HUES6 (cell line): ENCODE data around the gene PORCN.
A peak's percentile ranks its signal among the peaks of the same experiment; 100 is the strongest.
"Not testable (repeated sequence)": the region's sequence is repeated elsewhere in the genome, so short reads cannot be mapped to it uniquely, and the experiment has no call there.

Source experiments
- H3K27ac ChIP-seq: 2 replicates; pipeline ENCODE4 v1.7.0; 2013; ENCODE audit warnings: low read depth, mild to moderate bottlenecking, low read length, inconsistent platforms
- H3K27me3 ChIP-seq: 2 replicates; pipeline ENCODE4 v1.6.1; 2013; ENCODE audit warnings: low read length; ENCODE audit not compliant: control insufficient read depth, insufficient read depth
- H3K36me3 ChIP-seq: 2 replicates; pipeline ENCODE4 v1.6.1; 2013; ENCODE audit warnings: low read length; ENCODE audit not compliant: control insufficient read depth, insufficient read depth
- H3K4me1 ChIP-seq: 2 replicates; pipeline ENCODE4 v1.6.1; 2013; ENCODE audit warnings: low read length; ENCODE audit not compliant: control insufficient read depth, insufficient read depth
- H3K4me3 ChIP-seq: 2 replicates; pipeline ENCODE4 v1.5.1; 2013; ENCODE audit warnings: low read depth, low read length
- H3K9ac ChIP-seq: one replicate; pipeline ENCODE4 v1.6.1; 2013; ENCODE audit warnings: mild to moderate bottlenecking, low read length
- H3K9me3 ChIP-seq: 2 replicates; pipeline ENCODE4 v1.6.1; 2013; ENCODE audit warnings: low read depth, low read length; ENCODE audit not compliant: control insufficient read depth, insufficient read depth

The PORCN gene

GRCh38 chrX:48539345-48540027 is 30.7 kb downstream of the PORCN start, which contains the start of gene TBC1D25:
TSS of gene TBC1D25 (plus strand) at chrX:48539714. CDS start at chrX:48539798, 84 bp downstream.
- H3K36me3 ChIP-seq = peaks cover 13% of the 10 kb centered on the region
- H3K27me3 ChIP-seq = no peaks in the 10 kb centered on the region
- peak within 1 kb of the TSS; percentile 91 for H3K4me3 ChIP-seq
- H3K9me3 ChIP-seq = peaks cover 8% of the 10 kb centered on the region; the same call in 1 of the 2 replicates
- no peaks in the 10 kb centered on the region for H3K4me1 ChIP-seq
- peak within 1 kb of the TSS; percentile 51 for H3K9ac ChIP-seq
- no peak within 1 kb of the TSS for H3K27ac ChIP-seq

- Histone ChIP-seq H3K36me3 (peaks cover 16% of the 10 kb centered on the region), H3K27ac (no peak overlapping the region), H3K4me1 (no peaks in the 10 kb centered on the region), H3K9me3 (peaks cover 12% of the 10 kb centered on the region; the same call in 1 of the 2 replicates), H3K9ac (peak overlapping the region; percentile 51), H3K4me3 (peak overlapping the region; percentile 91), H3K27me3 (no peaks in the 10 kb centered on the region)
These were observed 31.2 kb downstream of the PORCN start for GRCh38 chrX:48540028-48540375.

GRCh38 chrX:48540480-48540879 is 31.7 kb downstream of the PORCN start:
- Histone ChIP-seq H3K9me3 (peaks cover 9% of the 10 kb centered on the region; the same call in 1 of the 2 replicates), H3K36me3 (peaks cover 18% of the 10 kb centered on the region), H3K27me3 (no peaks in the 10 kb centered on the region), H3K9ac (peak overlapping the region; percentile 2), H3K4me3 (peak overlapping the region; percentile 91), H3K27ac (no peak overlapping the region), H3K4me1 (no peaks in the 10 kb centered on the region)

GRCh38 chrX:48541140-48541814 is 32.5 kb downstream of the PORCN start:
- Histone ChIP-seq H3K27ac (no peak overlapping the region), H3K9me3 (peaks cover 9% of the 10 kb centered on the region; the same call in 1 of the 2 replicates), H3K4me3 (no peak overlapping the region), H3K4me1 (no peaks in the 10 kb centered on the region), H3K27me3 (no peaks in the 10 kb centered on the region), H3K9ac (no peak overlapping the region), H3K36me3 (peaks cover 21% of the 10 kb centered on the region)

- H3K27me3 ChIP-seq = no peaks in the 10 kb centered on the region
- peaks cover 8% of the 10 kb centered on the region; the same call in 1 of the 2 replicates for H3K9me3 ChIP-seq
- no peak overlapping the region for H3K9ac ChIP-seq
- H3K4me3 ChIP-seq = no peak overlapping the region
- H3K4me1 ChIP-seq = no peaks in the 10 kb centered on the region
- no peak overlapping the region for H3K27ac ChIP-seq
- H3K36me3 ChIP-seq = peaks cover 11% of the 10 kb centered on the region
These were observed 40.1 kb downstream of the PORCN start for GRCh38 chrX:48548871-48549270.

GRCh38 chrX:48555731-48556325 is 47.0 kb downstream of the PORCN start:
- not testable (repeated sequence) for H3K27me3 ChIP-seq, H3K27ac ChIP-seq, H3K9ac ChIP-seq, H3K4me1 ChIP-seq, H3K4me3 ChIP-seq
- H3K36me3 ChIP-seq = peaks cover 25% of the 10 kb centered on the region
- peaks cover 13% of the 10 kb centered on the region; the same call in 1 of the 2 replicates for H3K9me3 ChIP-seq

- Histone ChIP-seq H3K4me3 (no peak overlapping the region), H3K36me3 (peaks cover 31% of the 10 kb centered on the region), H3K27ac (no peak overlapping the region), H3K27me3 (no peaks in the 10 kb centered on the region), H3K4me1 (no peaks in the 10 kb centered on the region), H3K9ac (no peak overlapping the region), H3K9me3 (peaks cover 13% of the 10 kb centered on the region; the same call in 1 of the 2 replicates)
These were observed 49.5 kb downstream of the PORCN start for GRCh38 chrX:48558271-48558670.

- H3K36me3 ChIP-seq = peaks cover 30% of the 10 kb centered on the region
These were observed 50.8 kb downstream of the PORCN start for GRCh38 chrX:48559636-48560035.

GRCh38 chrX:48560056-48560455 is 51.3 kb downstream of the PORCN start:
- no peak overlapping the region for H3K4me3 ChIP-seq
- no peaks in the 10 kb centered on the region for H3K4me1 ChIP-seq
- no peak overlapping the region for H3K9ac ChIP-seq
- no peaks in the 10 kb centered on the region for H3K27me3 ChIP-seq
- H3K27ac ChIP-seq = no peak overlapping the region
- H3K36me3 ChIP-seq = peaks cover 27% of the 10 kb centered on the region
- peaks cover 17% of the 10 kb centered on the region; the same call in 1 of the 2 replicates for H3K9me3 ChIP-seq

More at GRCh38 chrX:48559636-48560035, 50.8 kb downstream of the PORCN start:
- no peaks in the 10 kb centered on the region for H3K27me3 ChIP-seq
- no peak overlapping the region for H3K9ac ChIP-seq
- H3K9me3 ChIP-seq = peaks cover 17% of the 10 kb centered on the region; the same call in 1 of the 2 replicates
- H3K27ac ChIP-seq = no peak overlapping the region
- no peak overlapping the region for H3K4me3 ChIP-seq
- H3K4me1 ChIP-seq = no peaks in the 10 kb centered on the region

- H3K4me1 ChIP-seq = no peaks in the 10 kb centered on the region
- no peak overlapping the region for H3K9ac ChIP-seq
- peaks cover 27% of the 10 kb centered on the region for H3K36me3 ChIP-seq
- no peaks in the 10 kb centered on the region for H3K27me3 ChIP-seq
- no peak overlapping the region for H3K27ac ChIP-seq
- H3K9me3 ChIP-seq = peaks cover 17% of the 10 kb centered on the region; the same call in 1 of the 2 replicates
- no peak overlapping the region for H3K4me3 ChIP-seq
These were observed 51.9 kb downstream of the PORCN start for GRCh38 chrX:48560681-48561080.

- Histone ChIP-seq H3K9me3 (peaks cover 4% of the 10 kb centered on the region; the same call in 1 of the 2 replicates), H3K4me3 (no peak overlapping the region), H3K36me3 (peaks cover 1% of the 10 kb centered on the region), H3K27me3 (no peaks in the 10 kb centered on the region), H3K9ac (no peak overlapping the region), H3K27ac (no peak overlapping the region), H3K4me1 (no peaks in the 10 kb centered on the region)
These were observed 61.2 kb downstream of the PORCN start for GRCh38 chrX:48569958-48570357.
